RKO (cell line): ENCODE results near the gene HAGH.

Experiments
- DNase-seq: peaks from one replicate; pipeline ENCODE4 v3.0.0-alpha.2; 2016; ENCODE audit warnings: low spot score

HAGH gene

DNA sequence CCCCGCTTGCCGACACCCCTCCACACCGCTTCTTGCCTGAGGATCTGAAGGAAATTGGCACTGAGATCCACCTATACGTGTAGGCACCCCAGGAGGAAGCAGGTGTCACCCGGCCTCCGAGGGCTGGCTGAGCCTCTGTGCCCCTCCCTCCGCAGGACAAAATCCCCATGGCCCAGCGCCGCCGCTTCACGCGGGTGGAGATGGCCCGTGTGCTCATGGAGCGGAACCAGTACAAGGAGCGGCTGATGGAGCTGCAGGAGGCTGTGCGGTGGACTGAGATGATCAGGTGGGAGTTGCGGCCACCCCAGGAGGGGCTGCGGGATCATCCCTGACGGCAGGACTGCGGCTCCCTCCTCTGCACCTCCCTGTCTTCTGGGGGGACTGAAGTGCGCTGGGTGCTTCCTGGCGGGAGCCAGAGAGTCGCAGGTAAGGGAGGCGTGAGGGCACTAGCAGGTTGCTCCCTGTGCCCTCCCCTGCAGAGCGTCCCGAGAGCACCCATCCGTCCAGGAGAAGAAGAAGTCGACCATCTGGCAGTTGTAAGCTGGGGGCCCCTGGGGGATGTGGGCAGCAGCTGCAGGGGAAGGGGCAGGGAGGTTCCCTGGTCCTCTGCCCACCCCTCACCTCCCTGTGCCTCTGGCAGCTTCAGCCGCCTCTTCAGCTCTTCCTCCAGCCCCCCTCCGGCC is 64.3 kb downstream of the HAGH start:
- no peak for DNase-seq

DNA sequence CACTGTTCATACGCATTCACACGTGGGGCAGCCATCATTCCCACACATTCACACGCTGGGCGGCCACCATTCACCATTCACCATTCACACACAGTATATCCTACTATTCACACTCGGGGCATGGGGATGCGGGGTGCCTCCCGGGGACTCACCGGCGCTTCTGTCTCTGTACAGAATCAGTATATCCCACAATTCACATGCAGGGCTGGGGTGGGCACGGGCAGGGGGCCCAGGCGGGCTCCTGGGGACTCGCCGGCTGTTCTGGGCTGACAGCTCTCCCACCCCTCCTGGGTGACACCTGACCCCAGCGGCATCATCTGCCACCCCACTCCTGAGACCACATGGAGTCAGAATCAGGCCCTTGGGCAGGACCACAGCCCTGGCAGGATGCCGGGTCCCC is 64.9 kb downstream of the HAGH start:
- DNase-seq: no peak

DNA sequence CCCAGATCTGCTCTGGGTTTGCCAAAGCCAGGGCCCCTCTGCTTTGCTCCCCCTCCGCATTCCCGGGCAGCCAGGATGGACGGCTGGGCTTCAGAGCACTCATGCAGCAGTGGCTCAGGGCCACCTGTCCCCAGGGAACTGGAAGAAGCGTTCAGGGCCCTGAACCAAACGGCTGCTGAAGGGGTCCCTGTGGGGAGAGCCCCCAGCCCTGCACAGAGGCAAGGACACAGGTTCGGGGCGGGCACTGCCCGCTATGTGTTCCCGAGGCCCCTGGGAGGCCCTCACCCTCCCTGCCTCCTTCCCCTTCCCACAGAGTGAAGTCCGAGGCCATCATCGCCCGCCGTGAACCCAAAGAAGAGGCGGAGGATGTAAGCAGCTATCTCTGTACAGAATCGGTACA is 65.7 kb downstream of the HAGH start:
- DNase-seq: no peak

DNA sequence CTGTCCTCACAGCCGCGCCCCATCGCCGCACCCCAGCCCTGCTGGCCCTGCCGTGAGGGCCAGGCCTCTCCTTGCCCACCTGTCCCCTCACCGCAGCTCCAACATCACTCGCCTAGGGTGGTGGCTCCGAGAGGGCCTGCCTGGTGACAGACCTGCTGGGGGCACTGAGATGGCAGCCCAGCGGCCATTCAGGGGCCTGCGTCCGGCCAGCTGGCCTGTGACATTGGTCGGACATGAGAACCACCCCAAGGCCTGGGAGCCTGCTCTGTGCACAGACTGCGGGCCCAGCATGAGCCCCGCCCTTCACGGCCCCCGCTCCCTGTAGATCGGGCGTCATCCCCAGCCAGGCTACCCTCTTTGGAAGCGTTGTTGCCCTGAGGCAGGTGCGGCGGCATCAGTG is 67.1 kb downstream of the HAGH start:
- DNase-seq: no peak

DNA sequence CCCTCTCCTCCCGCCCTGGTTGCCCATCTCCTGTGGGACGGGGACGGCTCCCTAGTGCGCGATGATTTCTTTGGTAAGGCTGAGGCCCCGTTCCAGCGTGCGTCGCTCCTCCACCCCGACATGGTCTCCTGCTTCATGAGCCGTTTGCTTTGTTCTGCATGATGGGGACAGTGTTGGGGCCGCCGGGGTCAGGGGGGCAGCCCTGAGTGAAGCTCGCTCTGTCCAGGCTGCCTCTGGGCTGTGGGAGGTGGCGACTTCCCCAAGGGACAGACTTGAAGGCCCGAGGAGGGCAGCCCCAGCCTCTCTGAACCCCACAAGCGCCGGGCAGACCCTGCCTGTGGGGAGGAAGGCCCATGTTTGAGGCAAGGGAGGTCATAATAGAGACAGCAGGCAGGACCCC is 67.7 kb downstream of the HAGH start:
- DNase-seq: no peak

DNA sequence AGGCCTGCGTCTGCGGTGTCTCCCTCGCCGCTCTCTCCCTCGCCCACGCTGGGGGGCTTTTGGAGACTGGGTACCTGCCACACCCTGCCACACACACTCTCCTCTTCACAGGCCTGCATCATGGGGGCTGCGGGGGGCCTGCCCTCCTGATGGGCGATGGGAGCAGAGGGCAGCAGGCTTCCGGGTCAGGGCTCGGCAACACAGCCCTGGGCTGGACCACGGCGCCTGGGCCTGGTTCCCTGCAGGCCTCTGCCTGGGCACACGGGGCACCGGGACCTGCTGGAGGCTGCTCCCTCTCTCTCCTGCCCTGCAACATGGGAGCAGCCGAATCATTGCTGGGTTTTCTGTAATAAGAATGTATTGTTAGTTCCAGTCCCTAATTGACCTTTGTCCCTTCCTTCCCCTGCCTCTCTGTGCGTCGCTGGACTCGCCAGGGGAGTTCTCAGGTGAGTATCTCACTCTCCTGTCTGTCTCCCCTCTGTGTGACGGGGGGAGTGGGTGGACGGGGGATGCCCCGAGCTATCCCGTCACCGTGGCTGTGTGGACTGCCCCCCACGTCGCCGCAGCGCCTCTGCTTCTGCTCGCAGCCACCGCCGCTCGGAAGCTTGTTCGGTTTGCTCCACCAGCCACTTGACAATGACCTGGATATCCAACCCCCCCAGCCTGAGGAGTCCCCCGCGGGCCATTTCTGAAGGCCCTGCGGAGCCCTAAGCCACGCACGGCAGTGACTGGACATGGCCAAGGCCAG is 68.7 kb downstream of the HAGH start:
- no peak for DNase-seq
